HG02973 (cell line): ENCODE results near the gene MSH4.
A peak's percentile ranks its signal among the peaks of the same experiment; 100 is the strongest.
"Not testable (repeated sequence)": the region's sequence is repeated elsewhere in the genome, so short reads cannot be mapped to it uniquely, and the experiment has no call there.

Experiments
- ATAC-seq: cut with Tn5 transposase; IDR thresholded peaks from one replicate; pipeline ENCODE4 v1.9.1; 2021; ENCODE audit warnings: moderate library complexity; ENCODE audit not compliant: unreplicated experiment

MSH4 gene

GRCh38 chr1:75796376-75797272, at the start of gene MSH4:
Gene MSH4, plus strand, starts transcription at chr1:75796882. Its CDS starts 104 bp downstream, at chr1:75796986.
- no peak for ATAC-seq

GRCh38 chr1:75757210-75757609, 39.5 kb upstream of the MSH4 start:
- ATAC-seq: not testable (repeated sequence)

- not testable (repeated sequence) for ATAC-seq
Observed at GRCh38 chr1:75758543-75758942, 38.1 kb upstream of the MSH4 start.

- no peak for ATAC-seq
Observed at GRCh38 chr1:75764057-75764655, 32.5 kb upstream of the MSH4 start.

GRCh38 chr1:75765697-75766355, 30.9 kb upstream of the MSH4 start:
- ATAC-seq: no peak

GRCh38 chr1:75768016-75768415, 28.7 kb upstream of the MSH4 start:
- ATAC-seq: no peak

GRCh38 chr1:75770761-75771160, 25.9 kb upstream of the MSH4 start:
- ATAC-seq: no peak

- no peak for ATAC-seq
Observed at GRCh38 chr1:75771978-75772377, 24.7 kb upstream of the MSH4 start.

GRCh38 chr1:75777812-75778211, 18.9 kb upstream of the MSH4 start:
- ATAC-seq: not testable (repeated sequence)

GRCh38 chr1:75778694-75779093, 18.0 kb upstream of the MSH4 start:
- ATAC-seq: not testable (repeated sequence)

- not testable (repeated sequence) for ATAC-seq
Observed at GRCh38 chr1:75780183-75780582, 16.5 kb upstream of the MSH4 start.

GRCh38 chr1:75783920-75784319, 12.8 kb upstream of the MSH4 start:
- ATAC-seq: not testable (repeated sequence)

- peak; percentile 13 for ATAC-seq
Observed at GRCh38 chr1:75785320-75785982, 11.2 kb upstream of the MSH4 start.

GRCh38 chr1:75785983-75786853, 10.5 kb upstream of the MSH4 start, which contains the start of gene RABGGTB:
Gene RABGGTB, plus strand, starts transcription at chr1:75786256. Its CDS starts 16 bp downstream, at chr1:75786272.
- peak; percentile 74 for ATAC-seq

GRCh38 chr1:75786901-75787493, 9.7 kb upstream of the MSH4 start:
- no peak for ATAC-seq

GRCh38 chr1:75787524-75787923, 9.2 kb upstream of the MSH4 start:
- ATAC-seq: no peak

- ATAC-seq: no peak
Observed at GRCh38 chr1:75789988-75790387, 6.7 kb upstream of the MSH4 start.

- no peak for ATAC-seq
Observed at GRCh38 chr1:75791022-75791421, 5.7 kb upstream of the MSH4 start.

GRCh38 chr1:75792091-75792490, 4.6 kb upstream of the MSH4 start:
- ATAC-seq: no peak

GRCh38 chr1:75794382-75794781, 2.3 kb upstream of the MSH4 start:
- no peak for ATAC-seq
